Measurements from ENCODE around the gene COX7A1.
"Not testable (repeated sequence)": the region's sequence is repeated elsewhere in the genome, so short reads cannot be mapped to it uniquely, and the experiment has no call there.

The COX7A1 gene

GRCh38 chr19:36140304-36141038, 11.8 kb downstream of the COX7A1 start:
- no peaks in the 10 kb centered on the region for H3K27me3 ChIP-seq (ENCODE audit: control insufficient read depth, insufficient read depth, low read length)
- no peaks in the 10 kb centered on the region for H3K9me3 ChIP-seq (ENCODE audit: control insufficient read depth, low read depth, low read length)
- peak overlapping the region; percentile 86 for H3K27ac ChIP-seq (ENCODE audit: low read length)
- peak overlapping the region; percentile 90 for H3K9ac ChIP-seq (ENCODE audit: low read length)
- peaks cover 18% of the 10 kb centered on the region for H3K36me3 ChIP-seq (ENCODE audit: control insufficient read depth, low read depth, low read length)
- peaks cover 3% of the 10 kb centered on the region for H3K4me1 ChIP-seq (ENCODE audit: control insufficient read depth, low read depth, low read length)
- peak overlapping the region; percentile 100 for H3K4me3 ChIP-seq (ENCODE audit: low read length)

GRCh38 chr19:36139473-36140303, 12.6 kb downstream of the COX7A1 start, which contains the start of gene CAPNS1:
TSS of gene CAPNS1 (plus strand) at chr19:36140066. CDS start at chr19:36141012, 946 bp downstream.
- Histone ChIP-seq H3K4me3 (ENCODE audit: low read length) (peak within 1 kb of the TSS; percentile 100), H3K27me3 (ENCODE audit: control insufficient read depth, insufficient read depth, low read length) (no peaks in the 10 kb centered on the region), H3K36me3 (ENCODE audit: control insufficient read depth, low read depth, low read length) (peaks cover 12% of the 10 kb centered on the region), H3K9ac (ENCODE audit: low read length) (peak within 1 kb of the TSS; percentile 90), H3K27ac (ENCODE audit: low read length) (peak within 1 kb of the TSS; percentile 86), H3K4me1 (ENCODE audit: control insufficient read depth, low read depth, low read length) (peaks cover 3% of the 10 kb centered on the region), H3K9me3 (ENCODE audit: control insufficient read depth, low read depth, low read length) (no peaks in the 10 kb centered on the region)

- Histone ChIP-seq H3K36me3 (ENCODE audit: control insufficient read depth, low read depth, low read length) (peaks cover 10% of the 10 kb centered on the region), H3K4me3 (ENCODE audit: low read length) (peak overlapping the region; percentile 100), H3K9me3 (ENCODE audit: control insufficient read depth, low read depth, low read length) (no peaks in the 10 kb centered on the region), H3K27me3 (ENCODE audit: control insufficient read depth, insufficient read depth, low read length) (no peaks in the 10 kb centered on the region), H3K9ac (ENCODE audit: low read length) (peak overlapping the region; percentile 90), H3K27ac (ENCODE audit: low read length) (no peak overlapping the region), H3K4me1 (ENCODE audit: control insufficient read depth, low read depth, low read length) (peaks cover 3% of the 10 kb centered on the region)
Observed at GRCh38 chr19:36139120-36139472, 13.2 kb downstream of the COX7A1 start.

DNA sequence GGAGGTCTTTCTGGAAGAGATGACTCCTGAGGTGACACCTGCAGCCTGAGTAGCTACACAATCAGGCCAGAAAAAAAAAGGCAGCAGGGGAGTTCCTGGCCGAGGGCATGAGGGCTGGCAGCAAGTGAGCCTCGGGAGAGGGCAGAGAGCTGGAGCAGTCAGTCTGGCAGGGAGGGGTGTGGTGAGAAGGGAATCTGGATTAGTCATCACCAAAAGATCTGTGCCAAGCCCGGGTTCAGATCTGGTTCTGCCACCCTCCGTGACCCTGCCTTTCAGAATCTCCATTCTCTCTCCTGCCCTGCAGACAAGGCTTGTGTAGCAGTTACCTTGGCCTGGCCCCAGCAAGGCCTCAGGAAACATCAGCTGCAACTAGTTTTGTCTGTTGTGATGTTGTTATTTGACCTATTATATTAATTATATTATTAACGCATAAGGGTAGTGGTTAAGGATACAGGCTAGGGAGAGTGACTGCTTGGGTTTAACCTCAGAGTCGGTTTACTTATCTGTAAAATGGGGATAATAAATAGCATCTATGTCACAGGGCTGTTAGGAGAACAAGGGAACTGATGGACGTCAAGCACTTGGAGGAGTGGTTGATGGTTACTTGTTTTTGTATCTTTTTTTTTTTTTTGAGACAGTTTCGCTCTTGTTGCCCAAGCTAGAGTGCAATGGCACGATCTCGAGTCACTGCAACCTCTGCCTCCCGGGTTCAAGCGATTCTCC, 15.1 kb downstream of the COX7A1 start:
- H3K9ac ChIP-seq (ENCODE audit: low read length) = no peak overlapping the region
- peaks cover 3% of the 10 kb centered on the region for H3K4me1 ChIP-seq (ENCODE audit: control insufficient read depth, low read depth, low read length)
- no peaks in the 10 kb centered on the region for H3K9me3 ChIP-seq (ENCODE audit: control insufficient read depth, low read depth, low read length)
- no peak overlapping the region for H3K27ac ChIP-seq (ENCODE audit: low read length)
- H3K4me3 ChIP-seq (ENCODE audit: low read length) = no peak overlapping the region
- peaks cover under 1% of the 10 kb centered on the region for H3K36me3 ChIP-seq (ENCODE audit: control insufficient read depth, low read depth, low read length)
- no peaks in the 10 kb centered on the region for H3K27me3 ChIP-seq (ENCODE audit: control insufficient read depth, insufficient read depth, low read length)

GRCh38 chr19:36134867-36135266, 17.4 kb downstream of the COX7A1 start:
- H3K27ac ChIP-seq (ENCODE audit: low read length); H3K27me3 ChIP-seq (ENCODE audit: control insufficient read depth, insufficient read depth, low read length); H3K9me3 ChIP-seq (ENCODE audit: control insufficient read depth, low read depth, low read length); H3K4me1 ChIP-seq (ENCODE audit: control insufficient read depth, low read depth, low read length); H3K4me3 ChIP-seq (ENCODE audit: low read length); H3K36me3 ChIP-seq (ENCODE audit: control insufficient read depth, low read depth, low read length); H3K9ac ChIP-seq (ENCODE audit: low read length): not testable (repeated sequence)

DNA sequence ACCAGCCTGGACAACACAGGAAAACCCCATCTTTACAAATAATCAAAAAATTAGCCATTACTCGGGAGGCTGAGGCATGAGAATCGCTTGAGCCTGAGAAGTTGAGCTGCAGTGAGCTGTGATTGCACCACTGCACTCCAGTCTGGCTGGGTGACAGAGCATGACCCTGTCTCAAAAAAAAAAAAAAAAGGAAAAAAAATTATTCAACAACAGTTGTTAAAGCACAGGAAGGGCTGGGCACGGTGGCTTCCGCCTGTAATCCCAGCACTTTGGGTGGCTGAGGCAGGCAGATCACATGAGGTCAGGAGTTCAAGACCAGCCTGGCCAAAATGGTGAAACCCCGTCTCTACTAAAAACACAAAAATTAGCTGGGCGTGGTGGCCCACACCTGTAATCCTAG, 21.0 kb downstream of the COX7A1 start:
- H3K9ac ChIP-seq (ENCODE audit: low read length); H3K4me1 ChIP-seq (ENCODE audit: control insufficient read depth, low read depth, low read length); H3K27ac ChIP-seq (ENCODE audit: low read length); H3K9me3 ChIP-seq (ENCODE audit: control insufficient read depth, low read depth, low read length); H3K36me3 ChIP-seq (ENCODE audit: control insufficient read depth, low read depth, low read length); H3K4me3 ChIP-seq (ENCODE audit: low read length); H3K27me3 ChIP-seq (ENCODE audit: control insufficient read depth, insufficient read depth, low read length): not testable (repeated sequence)

DNA sequence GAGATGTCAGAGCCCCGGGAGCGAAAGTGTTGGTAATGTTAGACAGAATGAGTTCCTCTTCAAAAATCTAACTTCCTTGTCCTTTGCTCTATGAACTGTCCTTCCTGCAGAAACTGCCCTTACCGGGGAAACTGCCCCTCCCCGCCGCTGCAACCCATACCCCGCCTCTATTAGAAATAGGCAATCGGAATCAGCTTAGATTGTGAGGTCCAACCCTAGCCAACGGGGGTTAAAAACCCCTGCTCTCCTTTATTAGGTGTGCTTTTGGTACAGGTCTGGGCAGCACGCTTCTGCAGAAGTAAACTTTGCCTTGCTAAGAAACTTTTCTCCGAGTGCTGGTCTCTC, 23.9 kb downstream of the COX7A1 start:
- Histone ChIP-seq H3K36me3 (ENCODE audit: control insufficient read depth, low read depth, low read length) (peaks cover 18% of the 10 kb centered on the region), H3K27ac (ENCODE audit: low read length) (peak overlapping the region; percentile 67), H3K27me3 (ENCODE audit: control insufficient read depth, insufficient read depth, low read length) (no peaks in the 10 kb centered on the region), H3K9ac (ENCODE audit: low read length) (peak overlapping the region; percentile 82), H3K4me3 (ENCODE audit: low read length) (peak overlapping the region; percentile 78), H3K9me3 (ENCODE audit: control insufficient read depth, low read depth, low read length) (no peaks in the 10 kb centered on the region), H3K4me1 (ENCODE audit: control insufficient read depth, low read depth, low read length) (no peaks in the 10 kb centered on the region)

DNA sequence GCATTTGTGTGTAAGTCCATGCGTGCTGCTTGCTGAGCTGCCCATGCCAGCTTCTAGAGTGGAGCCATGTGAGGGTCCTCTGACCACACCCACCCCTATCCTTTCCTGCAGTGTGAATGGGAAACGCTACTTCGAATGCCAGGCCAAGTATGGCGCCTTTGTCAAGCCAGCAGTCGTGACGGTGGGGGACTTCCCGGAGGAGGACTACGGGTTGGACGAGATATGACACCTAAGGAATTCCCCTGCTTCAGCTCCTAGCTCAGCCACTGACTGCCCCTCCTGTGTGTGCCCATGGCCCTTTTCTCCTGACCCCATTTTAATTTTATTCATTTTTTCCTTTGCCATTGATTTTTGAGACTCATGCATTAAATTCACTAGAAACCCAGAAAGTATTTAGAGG, 26.7 kb downstream of the COX7A1 start:
- no peak overlapping the region for H3K4me3 ChIP-seq (ENCODE audit: low read length)
- no peak overlapping the region for H3K27ac ChIP-seq (ENCODE audit: low read length)
- H3K9me3 ChIP-seq (ENCODE audit: control insufficient read depth, low read depth, low read length) = no peaks in the 10 kb centered on the region
- no peak overlapping the region for H3K9ac ChIP-seq (ENCODE audit: low read length)
- no peaks in the 10 kb centered on the region for H3K27me3 ChIP-seq (ENCODE audit: control insufficient read depth, insufficient read depth, low read length)
- peaks cover 18% of the 10 kb centered on the region for H3K36me3 ChIP-seq (ENCODE audit: control insufficient read depth, low read depth, low read length)
- no peaks in the 10 kb centered on the region for H3K4me1 ChIP-seq (ENCODE audit: control insufficient read depth, low read depth, low read length)

DNA sequence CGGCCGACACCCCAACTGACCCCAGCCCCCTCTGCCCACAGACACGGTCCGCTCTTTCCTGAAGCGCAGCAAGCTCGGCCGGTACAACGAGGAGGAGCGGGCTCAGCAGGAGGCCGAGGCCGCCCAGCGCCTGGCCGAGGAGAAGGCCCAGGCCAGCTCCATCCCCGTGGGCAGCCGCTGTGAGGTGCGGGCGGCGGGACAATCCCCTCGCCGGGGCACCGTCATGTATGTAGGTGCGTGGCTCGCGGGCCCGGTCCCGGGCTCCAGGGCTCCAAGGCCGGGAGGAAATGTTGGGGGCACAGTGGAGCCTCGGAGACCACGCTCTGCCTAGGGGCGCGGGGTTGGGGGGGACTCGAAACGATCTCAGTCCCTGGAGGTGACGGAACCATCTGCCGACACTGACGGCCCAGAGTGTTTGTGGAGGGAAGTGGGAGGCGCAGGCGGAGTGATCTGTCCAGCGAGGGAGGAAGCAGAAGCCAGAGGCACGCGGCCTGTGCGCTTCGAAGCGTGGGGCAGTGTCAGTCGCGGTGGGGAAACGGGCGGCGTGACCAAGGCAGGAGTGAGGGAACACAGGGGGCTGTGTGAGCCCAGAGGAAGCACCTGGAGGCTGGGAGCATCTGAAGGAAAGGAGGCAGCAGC, 30.6 kb downstream of the COX7A1 start:
- no peaks in the 10 kb centered on the region for H3K27me3 ChIP-seq (ENCODE audit: control insufficient read depth, insufficient read depth, low read length)
- H3K36me3 ChIP-seq (ENCODE audit: control insufficient read depth, low read depth, low read length) = peaks cover 35% of the 10 kb centered on the region
- no peak overlapping the region for H3K4me3 ChIP-seq (ENCODE audit: low read length)
- no peak overlapping the region for H3K9ac ChIP-seq (ENCODE audit: low read length)
- H3K9me3 ChIP-seq (ENCODE audit: control insufficient read depth, low read depth, low read length) = no peaks in the 10 kb centered on the region
- no peak overlapping the region for H3K27ac ChIP-seq (ENCODE audit: low read length)
- no peaks in the 10 kb centered on the region for H3K4me1 ChIP-seq (ENCODE audit: control insufficient read depth, low read depth, low read length)

DNA sequence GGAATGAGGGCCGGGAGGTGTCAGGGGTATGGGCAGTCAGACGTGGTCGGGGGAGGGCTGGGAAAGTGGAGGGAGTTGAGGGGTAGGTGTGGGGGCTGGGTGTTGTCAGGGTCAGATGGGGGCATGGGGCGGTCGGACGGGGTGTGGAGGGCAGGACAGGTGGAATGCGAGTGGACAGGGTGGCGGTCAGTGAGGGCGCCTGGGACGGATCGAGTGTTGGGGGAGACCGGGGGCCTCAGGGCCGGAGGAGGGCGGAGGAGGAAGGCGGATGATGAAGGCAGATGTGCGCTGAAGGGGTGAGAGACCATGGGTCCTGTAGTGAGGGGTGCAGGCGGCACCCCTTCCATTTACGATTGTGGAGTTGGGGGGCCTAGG, 31.3 kb downstream of the COX7A1 start:
- Histone ChIP-seq H3K4me1 (ENCODE audit: control insufficient read depth, low read depth, low read length) (no peaks in the 10 kb centered on the region), H3K27ac (ENCODE audit: low read length) (no peak overlapping the region), H3K4me3 (ENCODE audit: low read length) (no peak overlapping the region), H3K9me3 (ENCODE audit: control insufficient read depth, low read depth, low read length) (no peaks in the 10 kb centered on the region), H3K9ac (ENCODE audit: low read length) (no peak overlapping the region), H3K36me3 (ENCODE audit: control insufficient read depth, low read depth, low read length) (peaks cover 35% of the 10 kb centered on the region), H3K27me3 (ENCODE audit: control insufficient read depth, insufficient read depth, low read length) (no peaks in the 10 kb centered on the region)

Data from iPS-18a (cell line).